HL-60/S4 (cell line): Measurements from ENCODE around the gene TAMM41.
"Not testable (repeated sequence)": the region's sequence is repeated elsewhere in the genome, so short reads cannot be mapped to it uniquely, and the experiment has no call there.

Source experiments
- in situ Hi-C: fragments of 300-500 bp; cut with MboI; formaldehyde crosslinking; loops from 2 replicates; pipeline ENCODE4 v1.14.3; 2022; ENCODE audit warnings: low sequenced_read_pairs

The TAMM41 gene

GRCh38 chr3:11815111-11815510 lies 31.6 kb downstream of the TAMM41 start:
- in situ Hi-C loops = loop anchor here (25.0 kb wide), 1 partner anchor 428 kb away; no protein-coding TSS in a partner anchor

GRCh38 chr3:11814663-11815062 lies 32.0 kb downstream of the TAMM41 start:
- in situ Hi-C loops = loop anchor here (25.0 kb wide), 1 partner anchor 427 kb away; no protein-coding TSS in a partner anchor

DNA sequence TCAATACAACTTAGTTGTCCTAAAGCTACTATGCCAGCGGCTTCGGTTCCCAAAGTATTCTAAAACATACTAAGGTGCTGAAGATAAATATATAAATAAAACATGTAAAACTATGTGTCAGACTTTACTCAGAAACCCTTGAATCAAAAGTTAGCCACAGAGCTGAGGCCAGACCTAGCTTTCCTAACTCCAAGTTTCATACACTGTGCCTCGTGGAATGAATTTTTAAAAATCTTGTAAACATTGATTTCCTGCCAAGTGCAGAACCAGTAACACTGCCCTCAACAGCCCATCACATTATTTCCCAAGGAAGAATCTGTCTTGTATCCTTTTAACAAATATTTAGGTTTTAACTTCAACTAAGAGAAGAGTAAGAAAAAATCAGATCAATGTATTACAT lies 36.4 kb downstream of the TAMM41 start:
- in situ Hi-C loops = loop anchor here (25.0 kb wide), 1 partner anchor 423 kb away; no protein-coding TSS in a partner anchor

DNA sequence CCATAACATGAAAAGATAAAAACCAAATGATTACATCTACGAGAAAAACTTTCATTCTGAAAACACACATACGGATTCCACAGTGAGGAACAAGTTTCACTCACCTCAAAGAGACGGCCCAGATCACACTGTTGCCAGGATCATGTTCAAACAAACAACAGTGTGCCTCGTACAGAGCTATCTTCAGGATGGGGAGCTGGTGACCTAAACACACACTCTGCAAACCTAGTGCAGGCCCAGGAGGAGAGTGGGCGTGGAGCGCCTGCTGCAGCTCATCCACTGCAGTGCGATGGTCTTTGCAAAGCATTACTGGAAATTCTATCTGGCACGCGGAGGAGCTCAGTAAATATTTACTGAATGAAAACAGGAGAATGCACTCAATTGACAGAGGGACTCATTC lies 38.5 kb downstream of the TAMM41 start:
- in situ Hi-C loops = loop anchor here (25.0 kb wide), 1 partner anchor 421 kb away; no protein-coding TSS in a partner anchor

DNA sequence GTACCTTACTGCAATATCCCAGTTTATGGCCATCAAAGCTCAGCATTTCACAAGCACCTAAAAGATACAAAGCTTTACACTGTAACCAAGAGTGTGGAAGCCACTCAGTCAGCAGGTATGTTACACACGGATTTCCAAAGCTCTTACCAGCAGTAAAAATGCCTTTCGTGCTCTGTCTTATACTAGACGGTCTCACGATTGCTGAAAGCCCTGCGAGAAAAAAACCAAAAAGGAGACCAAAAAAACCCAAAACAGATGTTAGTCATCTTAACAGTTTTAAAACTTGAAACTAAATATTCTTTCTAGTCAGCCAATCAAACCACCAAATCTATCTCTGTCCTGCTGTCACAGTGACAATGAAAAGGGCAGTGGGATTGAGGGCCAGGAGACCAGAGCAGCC lies 39.0 kb downstream of the TAMM41 start:
- in situ Hi-C loops = loop anchor here (25.0 kb wide), 1 partner anchor 420 kb away; no protein-coding TSS in a partner anchor

DNA sequence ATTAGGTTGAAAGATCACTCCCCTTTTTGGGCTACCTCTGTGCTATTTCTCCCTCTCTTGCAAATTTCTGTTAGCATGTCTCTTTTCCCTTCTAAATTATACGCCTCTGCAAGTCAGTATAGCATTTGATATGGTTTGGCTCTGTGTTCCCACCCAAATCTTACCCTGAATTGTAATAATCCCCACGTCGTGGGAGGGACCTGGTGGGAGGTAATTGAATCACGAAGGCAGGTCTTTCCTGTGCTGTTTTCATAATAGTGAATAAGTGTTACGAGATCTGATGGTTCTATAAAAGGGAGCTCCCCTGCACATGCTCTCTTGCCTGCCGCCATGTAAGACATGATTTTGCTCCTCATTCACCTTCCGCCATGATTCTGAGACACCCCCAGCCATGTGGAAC lies 41.0 kb downstream of the TAMM41 start:
- in situ Hi-C loops = loop anchor here (25.0 kb wide), 1 partner anchor 418 kb away; no protein-coding TSS in a partner anchor

DNA sequence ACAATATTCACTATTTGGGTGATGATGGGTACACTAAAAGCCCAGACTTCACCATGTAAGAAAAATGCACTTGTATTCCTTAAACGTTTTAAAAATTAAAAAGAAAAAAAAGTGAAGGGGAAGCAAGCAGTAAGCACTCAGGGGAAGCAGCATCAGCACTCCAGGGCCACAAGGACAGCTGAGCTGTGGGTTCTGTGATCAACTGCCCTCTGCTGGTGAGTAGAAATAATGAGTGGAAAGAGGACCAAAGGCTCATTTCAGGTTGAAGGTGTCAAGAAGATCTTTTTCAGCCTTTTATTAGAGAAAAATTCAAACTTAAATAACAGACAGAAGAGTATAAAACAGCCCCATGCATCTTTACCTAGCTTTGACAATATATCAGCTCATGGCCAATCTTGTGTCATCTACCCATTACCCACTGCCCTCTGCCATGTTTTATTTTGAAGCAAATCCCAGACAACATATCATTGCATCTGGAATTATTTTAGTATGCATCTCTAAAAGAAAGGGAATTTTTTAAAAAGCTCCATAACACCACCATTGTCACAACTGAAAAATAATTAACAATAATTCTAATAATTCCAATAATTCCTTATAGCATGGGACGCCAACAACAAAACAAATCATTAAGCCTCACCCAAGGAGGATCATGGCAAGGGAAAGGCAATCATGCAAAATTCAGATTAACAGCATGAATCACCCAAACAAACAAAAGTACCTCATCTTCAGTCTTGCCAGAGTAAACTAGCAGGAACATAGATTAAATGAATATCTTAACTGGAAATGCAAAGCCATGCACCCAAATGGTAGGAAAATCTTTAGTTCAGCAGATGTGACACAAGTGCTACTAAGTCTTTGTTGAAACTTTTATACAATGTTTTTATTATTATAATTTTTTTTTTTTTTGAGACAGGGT lies 42.5 kb downstream of the TAMM41 start:
- in situ Hi-C loops = loop anchor here (25.0 kb wide), 1 partner anchor 417 kb away; no protein-coding TSS in a partner anchor

DNA sequence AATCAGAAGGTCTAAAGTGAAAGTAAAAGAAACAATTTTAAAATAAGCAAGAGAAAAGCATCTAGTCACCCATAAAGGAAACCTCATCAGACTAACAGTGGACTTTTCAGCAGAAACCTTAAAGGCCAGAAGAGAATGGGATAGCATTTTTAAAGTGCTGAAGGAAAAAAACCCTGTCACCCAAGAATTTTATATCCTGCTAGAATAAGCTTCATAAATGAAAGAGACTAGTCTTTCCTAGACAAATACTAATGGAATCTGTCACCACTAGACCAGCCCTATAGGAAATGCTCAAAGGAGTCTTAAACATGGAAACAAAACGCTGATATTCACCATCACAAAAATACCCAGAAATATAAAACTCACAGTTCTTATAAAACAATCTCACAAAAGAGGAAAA lies 46.9 kb downstream of the TAMM41 start:
- in situ Hi-C loops = loop anchor here (25.0 kb wide), 1 partner anchor 412 kb away; no protein-coding TSS in a partner anchor

DNA sequence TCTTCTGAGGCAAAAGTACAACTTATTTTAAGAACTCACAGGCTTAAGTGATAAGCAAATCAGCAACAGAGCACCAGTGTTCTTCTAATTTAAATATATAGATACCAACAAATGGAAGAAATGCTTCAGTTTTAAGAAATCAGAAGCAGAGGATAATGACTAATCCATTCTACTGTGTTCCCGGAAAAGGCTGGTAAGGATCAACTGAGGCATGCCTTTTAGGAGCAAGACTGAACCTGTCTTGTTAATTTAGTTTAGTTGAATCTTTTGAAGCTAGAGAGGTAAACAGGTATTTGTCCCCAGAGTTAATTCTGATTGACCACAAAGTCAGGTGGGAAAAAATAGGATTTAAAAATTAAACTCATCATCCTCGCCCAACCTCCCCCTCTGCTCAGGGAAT lies 51.8 kb downstream of the TAMM41 start:
- in situ Hi-C loops = no loop called here

- in situ Hi-C loops = no loop called here
Observed at GRCh38 chr3:11791339-11792200, 55.1 kb downstream of the TAMM41 start.

- in situ Hi-C loops = no loop called here
Observed at GRCh38 chr3:11789412-11789811, 57.3 kb downstream of the TAMM41 start.

GRCh38 chr3:11784971-11785377 lies 61.7 kb downstream of the TAMM41 start:
- in situ Hi-C loops = no loop called here

DNA sequence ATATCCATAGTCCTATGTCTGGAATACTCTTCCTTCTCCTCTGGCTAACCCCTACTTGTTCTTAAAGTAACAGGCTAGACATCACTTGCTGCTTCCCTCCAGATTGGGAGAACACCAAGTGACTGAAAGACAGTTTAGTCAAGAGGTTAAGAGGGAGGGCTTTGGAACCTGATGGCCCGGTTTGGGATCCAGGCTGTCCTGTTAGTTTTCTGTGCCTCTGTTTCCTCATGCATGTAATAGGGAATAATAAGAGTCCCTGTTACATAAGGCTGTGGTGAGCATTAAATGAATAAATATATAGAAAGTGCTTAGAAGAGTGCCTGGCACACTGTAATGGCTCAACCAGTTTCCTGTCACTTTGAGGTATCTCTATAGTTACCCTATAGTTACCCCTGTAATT lies 66.3 kb downstream of the TAMM41 start:
- in situ Hi-C loops = no loop called here

DNA sequence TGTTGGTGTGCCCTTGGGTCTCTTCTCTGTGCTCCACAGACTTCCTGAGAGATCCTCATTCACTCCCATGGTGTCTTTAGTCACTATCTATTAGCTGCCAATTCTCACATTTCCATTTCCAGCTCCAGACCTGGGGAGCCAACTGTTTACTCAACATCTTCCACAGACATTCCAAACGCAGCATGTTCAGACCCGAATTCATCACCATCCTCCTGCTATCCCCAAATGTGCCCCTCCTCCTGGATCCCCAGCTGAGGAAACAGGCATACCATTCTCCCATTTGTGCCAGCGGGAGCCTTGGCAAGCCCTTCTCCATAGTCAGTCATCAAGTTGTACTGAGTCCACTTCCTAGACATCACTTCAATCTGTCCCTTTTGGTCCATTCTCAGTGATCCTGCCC lies 67.1 kb downstream of the TAMM41 start:
- in situ Hi-C loops = no loop called here

DNA sequence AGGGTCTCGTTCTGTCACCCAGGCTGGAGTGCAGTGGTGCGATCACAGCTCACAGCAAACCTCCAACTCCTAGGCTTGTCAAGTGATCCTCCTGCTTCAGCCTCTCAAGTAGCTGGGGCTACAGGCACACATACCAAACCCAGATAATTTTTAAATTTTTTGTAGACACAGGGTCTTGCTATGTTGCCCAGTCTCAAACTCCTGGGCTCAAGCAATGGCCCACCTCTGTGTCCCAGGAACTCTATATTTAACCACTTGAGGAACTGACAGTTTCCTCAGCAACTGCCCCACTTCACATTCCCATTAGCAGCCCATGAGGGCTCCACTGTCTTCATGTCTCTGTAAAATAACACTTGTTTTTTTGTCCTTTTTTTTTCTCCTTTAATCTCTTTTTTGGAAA lies 68.4 kb downstream of the TAMM41 start:
- in situ Hi-C loops = no loop called here

DNA sequence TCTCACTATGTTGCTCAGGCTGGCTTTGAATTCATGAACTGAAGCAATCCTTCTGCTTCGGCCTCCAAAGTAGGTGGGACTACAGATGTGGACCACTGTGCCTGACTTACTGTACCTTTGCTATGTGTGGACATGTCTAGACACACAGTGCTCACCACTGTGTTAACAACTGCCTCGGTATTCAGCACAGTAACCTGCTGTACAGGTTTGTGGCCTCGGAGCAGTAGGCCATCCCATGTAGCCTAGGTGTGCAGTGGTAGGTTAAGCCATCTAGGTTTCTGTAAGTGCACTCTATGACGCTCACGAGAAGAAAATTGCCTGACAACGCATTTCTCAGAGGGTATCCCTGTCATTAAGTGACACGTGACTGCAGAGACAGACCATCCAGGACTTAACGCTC lies 70.3 kb downstream of the TAMM41 start:
- in situ Hi-C loops = no loop called here

- in situ Hi-C loops = no loop called here
Observed at GRCh38 chr3:11775493-11775892, 71.2 kb downstream of the TAMM41 start.

- in situ Hi-C loops = no loop called here
Observed at GRCh38 chr3:11774296-11774877, 72.3 kb downstream of the TAMM41 start.

GRCh38 chr3:11771931-11772330 lies 74.8 kb downstream of the TAMM41 start:
- in situ Hi-C loops = not testable (repeated sequence)

GRCh38 chr3:11770477-11771391 lies 76.0 kb downstream of the TAMM41 start:
- in situ Hi-C loops = no loop called here
